K562 (cell line): ENCODE data around the gene RNF121. TPM values are rescaled to one million over a fixed set of nuclear protein-coding genes. Genes with fewer than 3 reads are reported as not detected.
A peak's percentile ranks its signal among the peaks of the same experiment; 100 is the strongest.

ENCODE experiments used
- ATAC-seq: fragments of 200-7000 bp; cut with Tn5 transposase; 3 replicates; pipeline ENCODE4 v1.9.1; 2020; ENCODE audit warnings: moderate library complexity
- BruUV-seq: library from RNA; stranded (reverse); fragments of 400-500 nt; replicated peaks from 2 replicates; lab custom pipeline; 2021; lab: Mats Ljungman, UMichigan
- CTCF ChIA-PET: fragments of 300-600 bp; formaldehyde crosslinking; extraction: SDS; loops from one replicate; lab custom pipeline; 2021; ENCODE audit warnings: low intra/inter-chr PET ratio; lab: Yijun Ruan, JAX
- POLR2A ChIA-PET: fragments of 300-600, 350-650 bp; sonication (Branson Sonifier 250); formaldehyde crosslinking; extraction: SDS; loops from one replicate; lab custom pipeline; 2021; ENCODE audit warnings: antibody characterized with exemption, inconsistent platforms; lab: Yijun Ruan, JAX
- DNase-seq, 4 experiments: peaks; one replicate each; pipeline versions ENCODE4 v3.0.0 to v3.0.0-alpha.2; 2011 to 2018; ENCODE audit warnings: low spot score in 3 of 4, mixed read lengths in 3 of 4; ENCODE audit errors: extremely low read depth in 1 of 4
- FAIRE-seq: peaks from 2 replicates; lab custom pipeline; 2011; peaks lifted over from hg19 to GRCh38; lab: Jason Lieb, UNC
- H2AFZ ChIP-seq: 2 replicates; pipeline ENCODE4 v1.6.0; 2011; ENCODE audit warnings: low read depth, low read length, control low read depth, inconsistent platforms
- H3K27ac ChIP-seq: fragments of 200-600 bp; 3 replicates; pipeline ENCODE4 v1.8.0; 2011; ENCODE audit warnings: low read depth, mild to moderate bottlenecking, control low read depth, inconsistent platforms, low read length, moderate library complexity, mixed read lengths; ENCODE audit errors: extremely low read depth
- H3K27me3 ChIP-seq, 2 experiments: fragments of 300-600 bp in 1 of 2; 2 replicates in 1 of 2; 3 replicates in 1 of 2; pipeline versions ENCODE4 v1.6.0 to v1.8.0; 2011; ENCODE audit warnings: inconsistent platforms in 2 of 2, low read length in 2 of 2, mild to moderate bottlenecking in 1 of 2, mixed read lengths in 1 of 2, moderate library complexity in 1 of 2; ENCODE audit not compliant: control insufficient read depth in 2 of 2, insufficient read depth in 2 of 2
- H3K36me3 ChIP-seq: fragments of 300-600 bp; 3 replicates; pipeline ENCODE4 v1.8.0; 2011; ENCODE audit warnings: mild to moderate bottlenecking, low read length, inconsistent platforms; ENCODE audit not compliant: control insufficient read depth, insufficient read depth
- H3K4me1 ChIP-seq, 2 experiments: fragments of 200-600 bp in 1 of 2; replicated peaks in 1 of 2; 2 replicates in 1 of 2; 3 replicates in 1 of 2; pipeline versions ENCODE4 v1.5.1 to v1.8.0; 2011; ENCODE audit warnings: inconsistent platforms in 2 of 2, low read length in 2 of 2, mild to moderate bottlenecking in 1 of 2, mixed read lengths in 1 of 2, moderate library complexity in 1 of 2; ENCODE audit not compliant: control insufficient read depth in 2 of 2, insufficient read depth in 2 of 2
- H3K4me2 ChIP-seq: 2 replicates; pipeline ENCODE4 v1.6.1; 2011; ENCODE audit warnings: low read length, control low read depth, inconsistent platforms, mixed read lengths; ENCODE audit not compliant: insufficient read depth
- H3K4me3 ChIP-seq: fragments of 200-600 bp; sonication (generic), shearing (Covaris generic); 2 replicates; pipeline ENCODE4 v1.5.1; 2016; ENCODE audit warnings: control low read depth, inconsistent platforms
- H3K79me2 ChIP-seq: fragments of 200-600 bp; 3 replicates; pipeline ENCODE4 v1.8.0; 2011; ENCODE audit warnings: low read length, inconsistent platforms; ENCODE audit not compliant: control insufficient read depth, insufficient read depth
- H3K9ac ChIP-seq, 2 experiments: 2 replicates each; pipeline versions ENCODE4 v1.6.0 to v1.6.1; 2011; ENCODE audit warnings: low read depth in 2 of 2, low read length in 2 of 2, control low read depth in 1 of 2, inconsistent platforms in 1 of 2, mild to moderate bottlenecking in 1 of 2, mixed read lengths in 1 of 2; ENCODE audit not compliant: insufficient read depth in 1 of 2
- H3K9me1 ChIP-seq: one replicate; pipeline ENCODE4 v1.6.0; 2011; ENCODE audit warnings: inconsistent platforms, mild to moderate bottlenecking, low read length, moderate library complexity; ENCODE audit not compliant: control insufficient read depth, insufficient read depth
- H3K9me3 ChIP-seq: replicated peaks from 2 replicates; pipeline ENCODE4 v1.5.1; 2011; ENCODE audit warnings: low read depth, low read length, inconsistent platforms; ENCODE audit not compliant: control insufficient read depth, insufficient read depth
- H4K20me1 ChIP-seq: replicated peaks from 2 replicates; pipeline ENCODE4 v1.6.1; 2011; ENCODE audit warnings: low read length, inconsistent platforms, mixed read lengths; ENCODE audit not compliant: control insufficient read depth, insufficient read depth
- DMBX1 ChIP-seq: fragments of 250-450 bp; sonication (Bioruptor Pico); IDR thresholded peaks from 2 replicates; pipeline ENCODE4 v1.8.0; 2022; ENCODE audit warnings: inconsistent platforms, mild to moderate bottlenecking, moderate library complexity, borderline replicate concordance
- MAFK ChIP-seq: IDR thresholded peaks from 2 replicates; pipeline ENCODE4 v1.6.1; 2011; ENCODE audit warnings: low read length, improper control_type of control experiment
- NFRKB ChIP-seq: fragments of 450-650 bp; IDR thresholded peaks from 2 replicates; pipeline ENCODE4 v1.6.1; 2016; ENCODE audit warnings: low read depth
- POLR2B ChIP-seq: fragments of 450-650 bp; IDR thresholded peaks from 2 replicates; pipeline ENCODE4 v1.6.1; 2018; ENCODE audit warnings: low read depth; ENCODE audit not compliant: partially characterized antibody
- POLR2G ChIP-seq: fragments of 200-400 bp; formaldehyde crosslinking; IDR thresholded peaks from 2 replicates; pipeline ENCODE4 v1.6.1; 2017; ENCODE audit warnings: low read depth, mild to moderate bottlenecking, antibody characterized with exemption, low read length, moderate library complexity
- POLR3G ChIP-seq: IDR thresholded peaks from 2 replicates; pipeline ENCODE4 v1.6.1; 2011; ENCODE audit not compliant: insufficient read length, insufficient replicate concordance; ENCODE audit errors: extremely low read depth
- RBM22 ChIP-seq: fragments of 200-400 bp; formaldehyde crosslinking; IDR thresholded peaks from 2 replicates; pipeline ENCODE4 v1.6.1; 2018; ENCODE audit warnings: low read length, low read depth; ENCODE audit not compliant: poor library complexity, severe bottlenecking
- TBP ChIP-seq: optimal IDR thresholded peaks from 2 replicates; pipeline ENCODE3; 2011; ENCODE audit warnings: low read depth, low read length, improper control_type of control experiment
- WHSC1 ChIP-seq: IDR thresholded peaks from one replicate; pipeline ENCODE4 v1.6.1; 2012; ENCODE audit warnings: low read length, control low read depth, inconsistent platforms
- ZNF212 ChIP-seq: fragments of 450-650 bp; formaldehyde crosslinking; IDR thresholded peaks from 2 replicates; pipeline ENCODE4 v1.4.0; 2020; ENCODE audit warnings: mild to moderate bottlenecking
- ZSCAN29 ChIP-seq: fragments of 450-650 bp; IDR thresholded peaks from 2 replicates; pipeline ENCODE4 v1.6.1; 2017
- WGBS: fragments of 100-300 bp; shearing (Covaris generic); methylation state at CpG from one replicate; pipeline ENCODE4 v1.1.6; 2016; ENCODE audit warnings: low coverage, mixed read lengths; ENCODE audit not compliant: insufficient coverage; ENCODE audit errors: missing lambda C conversion rate; 5-methylcytosine and 5-hydroxymethylcytosine counted together
- in situ Hi-C: fragments of 300-500 bp; cut with MboI; formaldehyde crosslinking; loops from 4 replicates; pipeline ENCODE4 v1.15.0; 2018; ENCODE audit warnings: inconsistent platforms, mixed read lengths
- intact Hi-C: fragments of 100-400 bp; cut with micrococcal nuclease; formaldehyde crosslinking; loops from 2 replicates; pipeline ENCODE4 v1.14.2; 2022
- polyA plus RNA-seq, 8 experiments: library from polyadenylated mRNA; depleted of rRNA in 4 of 8; stranded (reverse) in 5 of 8; unstranded in 3 of 8; fragments of >200 nt; fragmentation: Nextera tagmentation in 2 of 8; fragmentation: Illumina TruSeq in 1 of 8; extraction: Ambion mirVana in 2 of 8; extraction: Trizol in 1 of 8; gene quantifications; 2 replicates each; pipeline versions ENCODE4 v1.2.1 to v1.2.3, GENCODE V29; 2011 to 2014; ENCODE audit warnings: inconsistent platforms in 1 of 8, missing spikeins in 1 of 8
- total RNA-seq, 7 experiments: library from RNA; depleted of rRNA in 6 of 7; stranded (reverse); fragments of >200 nt in 6 of 7; fragmentation: Illumina TruSeq in 2 of 7; extraction: Trizol in 2 of 7; gene quantifications; 2 replicates each; pipeline versions ENCODE4 v1.2.1 to v1.2.3, GENCODE V29; 2011 to 2021; ENCODE audit warnings: low replicate concordance in 1 of 7

The RNF121 gene
- total and polyA plus RNA-seq, 9 of the 15 experiments (the other 6 are each of a cell fraction or from before 2014, with no cell fraction given), result 8.0 to 63.4 (median 20.5) TPM

GRCh38 chr11:72012091-72012630, 83.3 kb downstream of the RNF121 start:
- H3K9me1 ChIP-seq, result no peaks in the 10 kb centered on the region
- in situ Hi-C loops (no loop called here), intact Hi-C loops (no loop called here)
- H2AFZ ChIP-seq, result no peak overlapping the region
- peaks cover 5% of the 10 kb centered on the region; the same call in 1 of the 2 replicates for H4K20me1 ChIP-seq
- H3K27me3 ChIP-seq, result no peaks in the 10 kb centered on the region
- H3K4me1 ChIP-seq, result peaks cover 0 to 7% of the 10 kb centered on the region in 2 experiments; a peak in 1 of 5 replicates
- no peak overlapping the region for H3K4me3 ChIP-seq
- DNase-seq (no peak), ATAC-seq (no peak), FAIRE-seq (no peak)
- H3K9me3 ChIP-seq, result no peaks in the 10 kb centered on the region
- no TSS peak for BruUV-seq
- no peak overlapping the region for H3K4me2 ChIP-seq
- CTCF ChIA-PET, result no interaction called here
- TF ChIP-seq POLR3G (no peak), ZSCAN29 (no peak), TBP (no peak), RBM22 (peak; percentile 47), POLR2B (no peak), NFRKB (no peak), DMBX1 (CRISPR knock-in tag) (no peak), ZNF212 (CRISPR knock-in tag) (no peak), WHSC1 (no peak), POLR2G (peak; percentile 47; the same call in 1 of the 2 replicates), MAFK (no peak)
- H3K27ac ChIP-seq, result no peak overlapping the region
- no peaks in the 10 kb centered on the region for H3K79me2 ChIP-seq
- H3K9ac ChIP-seq, result no peak overlapping the region; a peak in 1 of 4 replicates
- POLR2A ChIA-PET, result interaction anchor here (0.6 to 2.2 kb wide), 4 partner anchors 9 to 18 kb away, joined by 4 to 7 read pairs (median 5); no protein-coding TSS in a partner anchor
- peaks cover 96% of the 10 kb centered on the region for H3K36me3 ChIP-seq
- 73% methylated on average over 5 of the region's 5 CpGs for WGBS
